HG02759 (cell line): Measurements from ENCODE around the gene PPM1M.

Source experiments
- ATAC-seq: cut with Tn5 transposase; IDR thresholded peaks from one replicate; pipeline ENCODE4 v1.9.1; 2021; ENCODE audit warnings: mild to moderate bottlenecking, moderate library complexity; ENCODE audit not compliant: unreplicated experiment

PPM1M gene

DNA sequence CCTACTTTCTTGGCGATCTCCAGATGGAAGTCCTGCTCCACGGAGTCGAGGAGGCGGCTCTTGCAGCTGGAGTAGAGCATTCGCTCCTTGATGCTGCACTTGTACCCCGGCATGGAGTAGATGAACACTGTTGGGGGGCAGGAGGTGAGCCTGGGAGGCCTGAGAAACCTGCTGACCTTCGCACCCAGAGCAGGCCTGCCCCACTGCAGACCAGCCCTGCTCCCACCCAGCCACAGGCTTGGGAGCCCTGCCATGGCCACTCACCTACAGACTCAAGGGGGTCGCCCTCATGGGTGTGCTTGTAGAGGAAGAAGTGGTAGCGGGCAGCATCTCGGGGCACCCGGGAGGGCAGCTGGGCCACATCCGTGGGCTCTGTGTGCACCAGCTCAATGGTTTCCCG lies 15.9 kb upstream of the PPM1M start:
- ATAC-seq: no peak

GRCh38 chr3:52230461-52230860 lies 15.1 kb upstream of the PPM1M start:
- ATAC-seq: no peak

- no peak for ATAC-seq
These were observed 14.6 kb upstream of the PPM1M start for GRCh38 chr3:52230889-52231499.

DNA sequence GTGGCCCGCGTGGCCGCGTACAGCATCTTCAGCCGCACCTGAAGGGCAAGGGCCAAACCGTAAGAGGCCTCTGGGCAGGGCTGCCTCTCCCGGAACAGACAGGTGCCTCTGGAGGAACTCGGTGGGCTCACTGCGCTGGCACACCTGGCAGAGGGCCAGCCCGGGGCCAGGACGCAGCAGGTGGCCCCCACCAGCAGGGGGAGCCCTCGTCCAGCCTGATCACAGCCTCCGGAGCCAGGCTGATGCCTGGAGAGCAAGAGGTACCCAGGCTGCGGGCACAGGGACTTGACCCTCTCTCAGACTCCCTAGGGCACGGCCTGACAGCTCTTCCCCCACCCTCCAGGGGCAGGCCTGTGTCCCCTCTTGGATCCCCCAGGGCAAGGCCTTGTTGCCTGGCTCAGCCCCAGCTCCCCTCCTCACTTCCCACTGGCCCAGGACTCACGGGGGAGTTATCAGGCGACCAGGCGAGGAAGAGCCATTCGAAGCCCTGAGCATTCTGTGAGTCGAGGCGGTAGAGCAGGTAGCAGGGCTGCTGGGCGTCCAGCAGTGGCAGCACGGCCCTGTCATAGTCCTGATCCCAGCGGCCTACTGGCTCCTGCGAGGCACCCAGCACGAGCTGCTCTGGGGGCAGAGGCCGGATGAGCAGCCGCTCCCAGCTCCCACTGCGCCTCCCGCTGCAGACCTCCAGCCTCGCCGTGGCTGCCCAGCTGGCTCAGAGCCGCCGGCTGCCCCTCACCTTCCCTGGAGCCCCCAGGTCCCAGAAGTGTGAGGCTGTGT lies 13.9 kb upstream of the PPM1M start:
- peak; percentile 48 for ATAC-seq

DNA sequence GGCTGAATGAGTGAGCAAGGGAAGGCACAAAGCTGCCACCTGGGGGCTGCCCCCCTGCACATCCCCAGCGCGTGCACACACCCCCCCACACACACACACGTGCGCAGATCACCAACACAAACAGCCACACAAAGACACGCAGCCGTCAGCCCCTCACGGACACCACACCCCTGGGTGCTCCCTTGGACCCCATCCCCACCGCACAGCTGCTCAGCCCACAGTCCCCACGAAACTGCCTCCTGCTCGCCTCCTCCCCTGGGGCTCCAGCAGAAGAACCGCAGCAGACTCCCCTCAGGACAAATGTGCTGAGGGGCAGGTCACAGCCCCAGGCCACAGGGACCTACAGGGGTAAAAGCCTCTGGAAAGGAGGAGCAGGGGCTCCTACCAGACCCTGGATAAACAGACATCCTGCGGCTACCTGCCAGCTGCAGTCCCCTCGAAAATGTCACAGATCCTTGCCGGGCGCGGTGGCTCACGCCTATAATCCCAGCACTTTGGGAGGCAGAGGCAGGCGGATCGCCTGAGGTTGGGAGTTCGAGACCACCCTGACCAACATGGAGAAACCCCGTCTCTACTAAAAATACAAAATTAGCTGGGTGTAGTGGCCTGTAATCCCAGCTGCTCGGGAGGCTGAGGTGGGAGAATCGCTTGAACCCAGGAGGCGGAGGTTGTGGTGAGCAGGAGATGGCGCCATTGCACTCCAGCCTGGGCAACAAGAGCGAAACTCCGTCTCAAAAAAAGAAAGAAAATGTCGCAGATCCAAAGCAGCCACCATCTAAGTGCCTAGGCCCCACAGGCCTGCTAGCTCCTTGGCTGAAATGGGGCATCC lies 13.1 kb upstream of the PPM1M start:
- ATAC-seq: no peak

- no peak for ATAC-seq
These were observed 12.4 kb upstream of the PPM1M start for GRCh38 chr3:52233108-52233591.

DNA sequence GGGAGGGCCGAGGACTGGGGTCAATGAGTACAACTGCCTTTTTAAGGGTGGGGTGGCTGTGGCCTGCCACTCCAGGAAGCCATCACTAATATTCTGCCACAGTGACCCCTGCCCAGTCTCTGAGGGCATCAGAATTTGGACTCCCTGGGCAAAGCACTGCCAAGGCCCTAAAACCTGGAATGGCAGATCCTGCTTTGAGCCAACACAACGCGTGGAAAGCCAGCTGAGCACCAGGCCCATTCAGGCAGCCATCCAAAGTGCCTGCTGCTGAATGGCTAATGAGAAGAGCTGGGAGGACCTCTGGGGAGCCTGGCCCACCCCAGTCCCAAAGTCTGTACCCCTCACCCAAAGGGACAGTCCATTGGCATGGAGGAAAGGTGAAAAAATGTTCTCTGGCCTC lies 11.6 kb upstream of the PPM1M start:
- no peak for ATAC-seq

DNA sequence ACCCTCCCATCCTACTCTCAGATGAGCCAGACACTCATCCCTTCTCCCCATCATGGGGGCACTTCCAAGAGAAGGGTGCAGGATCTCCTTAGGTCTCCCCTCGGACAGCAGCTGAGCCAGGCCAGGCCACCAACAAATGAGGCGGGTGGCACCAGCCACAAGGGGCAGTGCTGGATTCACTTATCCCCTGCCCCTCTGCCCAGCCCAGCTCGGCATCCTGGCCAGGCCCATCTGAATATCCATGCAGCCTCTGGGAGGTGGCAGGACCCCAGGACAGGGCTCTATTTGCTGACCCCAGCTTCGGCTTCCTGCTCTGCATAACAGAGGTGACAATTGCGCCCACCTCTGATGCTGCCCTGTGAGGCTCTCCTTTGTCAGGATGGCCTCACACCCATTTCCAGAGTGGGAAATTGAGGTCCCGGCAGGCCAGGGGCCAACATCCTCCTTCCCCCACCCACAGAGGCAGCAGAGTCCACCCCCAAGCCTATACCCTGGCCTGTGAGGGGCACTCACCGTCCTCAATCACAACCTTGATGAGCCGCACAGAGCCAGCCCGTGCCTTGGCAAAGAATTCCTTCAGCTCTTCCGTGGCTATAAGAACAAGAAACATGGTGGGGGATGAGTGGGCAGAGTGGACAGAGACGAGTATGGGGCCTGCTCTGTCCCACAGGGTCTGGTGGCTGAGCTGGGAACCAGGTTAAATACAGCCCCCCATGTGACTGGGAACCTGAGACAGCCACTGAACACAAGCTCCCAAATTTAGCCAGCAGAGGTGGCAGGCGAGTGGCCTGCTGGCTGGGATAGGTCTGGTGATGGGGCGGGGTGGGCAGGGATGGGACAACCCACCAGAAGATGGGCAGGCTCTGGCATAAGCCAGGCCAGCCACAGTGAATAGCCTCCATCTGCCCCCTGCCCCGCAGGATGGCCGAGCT lies 10.8 kb upstream of the PPM1M start:
- ATAC-seq: no peak

- no peak for ATAC-seq
These were observed 9.1 kb upstream of the PPM1M start for GRCh38 chr3:52236424-52236886.

- ATAC-seq: no peak
These were observed 8.4 kb upstream of the PPM1M start for GRCh38 chr3:52237006-52237656.

GRCh38 chr3:52237657-52238172 lies 7.8 kb upstream of the PPM1M start:
- ATAC-seq: no peak

DNA sequence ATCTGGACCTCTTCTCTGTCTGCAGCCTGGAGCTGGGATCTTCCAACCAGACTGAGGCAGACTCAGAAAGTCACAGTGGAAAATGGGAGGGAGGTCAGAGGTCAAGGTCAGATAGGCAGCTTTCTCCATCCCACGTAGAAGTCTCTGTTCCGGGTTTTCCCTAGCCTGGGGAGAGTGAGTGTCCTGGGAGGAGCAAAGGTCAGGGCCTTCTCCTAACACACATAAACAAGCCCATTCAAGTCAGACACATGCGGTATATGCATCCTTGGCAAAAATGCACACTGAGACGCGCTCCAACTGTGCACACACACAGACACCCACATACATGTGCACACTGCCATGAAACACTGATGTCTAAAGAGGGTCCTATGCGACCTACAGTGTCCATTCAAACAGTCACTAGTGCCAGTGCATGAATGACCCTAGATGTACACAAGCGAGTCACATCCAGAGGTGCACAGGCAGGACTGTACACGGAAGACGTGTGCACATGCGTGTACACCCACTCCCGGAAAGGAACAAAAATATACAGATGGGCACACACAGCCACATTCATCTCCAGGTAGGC lies 7.3 kb upstream of the PPM1M start:
- ATAC-seq: no peak

DNA sequence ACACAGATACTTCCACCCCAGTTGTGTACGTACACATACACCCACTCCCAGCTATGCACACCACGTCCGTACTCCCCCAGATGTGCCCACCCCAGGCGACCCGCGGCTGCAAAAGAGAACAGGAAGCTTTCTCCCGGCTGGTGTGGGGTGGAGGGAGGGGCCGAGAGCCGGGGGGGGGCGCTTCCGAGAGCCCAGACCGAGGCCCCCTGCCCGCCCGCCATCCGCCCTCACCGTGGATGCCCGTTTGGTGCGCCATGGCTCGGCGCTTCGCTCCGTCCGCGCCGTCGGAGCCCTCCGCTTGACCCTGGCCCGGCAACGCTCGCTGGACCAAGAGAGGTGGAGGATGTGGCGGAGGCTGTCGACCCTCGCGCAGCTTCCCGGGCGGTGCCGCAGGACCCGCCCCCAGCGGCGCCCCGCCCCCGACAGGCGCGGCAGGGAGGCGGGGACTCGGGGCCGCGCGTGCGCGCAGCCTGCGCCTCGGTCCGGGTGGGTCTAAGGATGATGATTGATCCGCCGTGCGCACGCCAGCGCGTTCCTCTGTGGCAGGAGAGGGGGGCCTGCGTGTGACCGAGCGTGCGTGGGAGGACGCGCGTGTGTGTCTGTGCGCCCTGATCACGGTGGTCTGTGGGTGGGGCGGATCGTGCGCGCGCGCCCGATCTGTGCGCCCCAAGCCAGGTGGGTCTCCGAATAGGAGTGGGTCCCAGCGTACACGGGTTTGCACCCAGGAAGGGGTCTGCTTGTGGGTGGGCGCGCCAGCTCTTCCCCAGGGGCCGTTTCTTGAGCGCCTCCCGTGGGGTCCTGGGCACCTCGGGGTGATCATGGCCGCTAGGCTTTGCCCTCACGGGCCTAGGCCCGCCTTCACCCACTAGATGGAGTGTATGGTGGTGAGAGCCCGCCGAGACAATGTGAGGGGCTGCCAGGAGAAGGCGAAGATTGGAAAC lies 6.5 kb upstream of the PPM1M start, which contains the start of gene TWF2:
TWF2 (minus strand) TSS at position 398 of the 941 bp plus-strand sequence; CDS start at position 256, 142 bp downstream.
- peak; percentile 85 for ATAC-seq

- ATAC-seq: no peak
These were observed 5.3 kb upstream of the PPM1M start for GRCh38 chr3:52240059-52240885.

DNA sequence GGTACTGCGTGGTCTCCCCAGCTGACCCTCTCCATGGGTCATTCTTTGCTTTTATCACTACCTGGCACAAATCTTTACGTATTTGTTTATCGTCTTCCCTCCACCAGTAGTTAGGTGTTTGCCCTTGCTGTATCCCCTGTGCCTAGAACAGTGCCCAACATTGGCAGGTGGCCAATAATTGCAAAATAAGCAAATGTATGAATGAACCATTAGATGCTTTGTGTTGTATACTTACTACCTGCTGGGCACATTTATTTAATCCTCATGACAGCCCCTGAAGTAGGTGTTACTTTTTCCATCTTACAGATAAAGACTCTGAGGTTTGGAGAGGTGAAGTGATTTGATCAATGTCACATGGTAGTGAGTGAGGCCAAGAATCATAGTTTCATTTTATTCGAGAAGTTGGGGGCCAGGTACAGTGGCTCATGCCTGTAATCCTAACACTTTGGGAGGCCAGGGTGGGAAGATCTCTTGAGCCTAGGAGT lies 4.6 kb upstream of the PPM1M start:
- ATAC-seq: no peak

GRCh38 chr3:52242039-52242438 lies 3.5 kb upstream of the PPM1M start:
- no peak for ATAC-seq
